NCI-H187 treated with DMSO at 0.1 percent for 48 hours (cell line): Measurements from ENCODE around the gene TM9SF4.
A peak's percentile ranks its signal among the peaks of the same experiment; 100 is the strongest.

Experiments
- DNase-seq: peaks from one replicate; lab custom pipeline; 2025; lab: John Stamatoyannopoulos, UW

TM9SF4 gene

GRCh38 chr20:32109392-32110172, at the start of gene TM9SF4:
TM9SF4 (plus strand) TSS chr20:32109714; CDS start chr20:32109741, 27 bp downstream.
- peak; percentile 92 for DNase-seq

GRCh38 chr20:32062776-32063170, 46.7 kb upstream of the TM9SF4 start:
- no peak for DNase-seq

GRCh38 chr20:32063695-32064094, 45.8 kb upstream of the TM9SF4 start:
- DNase-seq, result no peak

GRCh38 chr20:32064667-32065066, 44.8 kb upstream of the TM9SF4 start:
- DNase-seq, result no peak

- DNase-seq, result no peak
Observed at GRCh38 chr20:32067234-32067821, 42.2 kb upstream of the TM9SF4 start.

- DNase-seq, result no peak
Observed at GRCh38 chr20:32068174-32068573, 41.3 kb upstream of the TM9SF4 start.

GRCh38 chr20:32069711-32070110, 39.8 kb upstream of the TM9SF4 start:
- DNase-seq, result no peak

- no peak for DNase-seq
Observed at GRCh38 chr20:32070282-32070681, 39.2 kb upstream of the TM9SF4 start.

GRCh38 chr20:32070690-32071213, 38.8 kb upstream of the TM9SF4 start:
- DNase-seq, result no peak

GRCh38 chr20:32071395-32072167, 37.9 kb upstream of the TM9SF4 start:
- no peak for DNase-seq

GRCh38 chr20:32072168-32072750, 37.3 kb upstream of the TM9SF4 start:
- no peak for DNase-seq

GRCh38 chr20:32075534-32075933, 34.0 kb upstream of the TM9SF4 start:
- DNase-seq, result no peak

GRCh38 chr20:32077190-32077589, 32.3 kb upstream of the TM9SF4 start:
- no peak for DNase-seq

GRCh38 chr20:32078322-32078721, 31.2 kb upstream of the TM9SF4 start:
- DNase-seq, result no peak

- no peak for DNase-seq
Observed at GRCh38 chr20:32078791-32079190, 30.7 kb upstream of the TM9SF4 start.

GRCh38 chr20:32079655-32080109, 29.8 kb upstream of the TM9SF4 start:
- no peak for DNase-seq

GRCh38 chr20:32080783-32081182, 28.7 kb upstream of the TM9SF4 start:
- DNase-seq, result no peak

GRCh38 chr20:32083469-32083868, 26.0 kb upstream of the TM9SF4 start:
- DNase-seq, result no peak

- DNase-seq, result no peak
Observed at GRCh38 chr20:32087070-32087469, 22.4 kb upstream of the TM9SF4 start.

GRCh38 chr20:32088759-32089158, 20.8 kb upstream of the TM9SF4 start:
- no peak for DNase-seq

- no peak for DNase-seq
Observed at GRCh38 chr20:32089637-32090362, 19.7 kb upstream of the TM9SF4 start.
